GM19467 (cell line): ENCODE measurements around the gene SETBP1.

Source experiments
- ATAC-seq: cut with Tn5 transposase; IDR thresholded peaks from one replicate; pipeline ENCODE4 v1.9.1; 2021; ENCODE audit warnings: mild to moderate bottlenecking, moderate library complexity; ENCODE audit not compliant: unreplicated experiment

Gene SETBP1

GRCh38 chr18:45054636-45055035 is 373.9 kb downstream of the SETBP1 start:
- no peak for ATAC-seq

GRCh38 chr18:45055811-45056210 is 375.1 kb downstream of the SETBP1 start:
- no peak for ATAC-seq

- ATAC-seq = no peak
These were observed 376.2 kb downstream of the SETBP1 start for GRCh38 chr18:45056926-45057325.

GRCh38 chr18:45057955-45058600 is 377.4 kb downstream of the SETBP1 start:
- no peak for ATAC-seq

GRCh38 chr18:45059695-45060094 is 379.0 kb downstream of the SETBP1 start:
- ATAC-seq = no peak

DNA sequence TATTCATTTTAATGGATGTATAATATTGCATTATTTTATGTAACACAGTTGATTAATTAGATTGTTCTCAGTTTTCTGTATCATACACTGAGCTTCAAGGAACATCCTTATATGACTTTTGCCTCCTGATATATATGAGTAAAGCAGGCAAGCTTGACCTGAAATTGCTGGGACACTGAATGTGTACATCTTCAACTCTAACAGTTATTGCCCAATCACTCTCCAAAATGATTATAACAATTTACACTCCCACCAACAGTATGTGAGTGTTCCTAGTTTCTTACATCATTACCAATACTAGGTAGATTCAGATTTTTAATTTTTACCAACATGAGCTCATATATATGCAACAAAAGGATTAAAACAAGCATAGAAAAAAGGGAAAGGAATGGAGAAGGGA is 379.4 kb downstream of the SETBP1 start:
- no peak for ATAC-seq

DNA sequence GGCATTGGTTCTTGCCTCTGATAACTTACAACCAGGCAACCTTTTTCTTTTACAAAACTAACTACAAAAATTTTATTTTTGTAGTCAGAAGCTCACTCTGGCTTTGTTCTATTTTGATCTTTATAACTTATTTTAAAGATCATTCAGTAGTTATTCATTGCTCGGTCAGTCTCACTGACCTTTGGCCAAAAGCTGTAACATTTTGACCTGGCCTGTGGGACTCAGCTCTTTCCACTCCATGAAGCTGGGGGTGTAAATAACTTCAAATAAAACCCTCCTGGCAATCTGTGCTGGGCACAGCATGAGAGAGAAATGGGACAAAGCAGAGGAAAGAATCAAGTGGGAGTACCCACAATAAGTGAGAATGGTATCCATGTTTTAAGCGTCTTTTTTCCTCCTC is 380.7 kb downstream of the SETBP1 start:
- no peak for ATAC-seq

- ATAC-seq = no peak
These were observed 382.8 kb downstream of the SETBP1 start for GRCh38 chr18:45063246-45064038.

GRCh38 chr18:45066210-45066609 is 385.5 kb downstream of the SETBP1 start:
- ATAC-seq = no peak

- ATAC-seq = no peak
These were observed 386.2 kb downstream of the SETBP1 start for GRCh38 chr18:45066886-45067285.

- ATAC-seq = no peak
These were observed 387.9 kb downstream of the SETBP1 start for GRCh38 chr18:45068400-45069094.

GRCh38 chr18:45069546-45069945 is 388.9 kb downstream of the SETBP1 start:
- no peak for ATAC-seq

- ATAC-seq = no peak
These were observed 391.3 kb downstream of the SETBP1 start for GRCh38 chr18:45071956-45072355.

GRCh38 chr18:45073556-45073955 is 392.9 kb downstream of the SETBP1 start:
- ATAC-seq = no peak

- ATAC-seq = no peak
These were observed 401.0 kb downstream of the SETBP1 start for GRCh38 chr18:45081566-45082181.

GRCh38 chr18:45083226-45083855 is 402.7 kb downstream of the SETBP1 start:
- ATAC-seq = no peak

DNA sequence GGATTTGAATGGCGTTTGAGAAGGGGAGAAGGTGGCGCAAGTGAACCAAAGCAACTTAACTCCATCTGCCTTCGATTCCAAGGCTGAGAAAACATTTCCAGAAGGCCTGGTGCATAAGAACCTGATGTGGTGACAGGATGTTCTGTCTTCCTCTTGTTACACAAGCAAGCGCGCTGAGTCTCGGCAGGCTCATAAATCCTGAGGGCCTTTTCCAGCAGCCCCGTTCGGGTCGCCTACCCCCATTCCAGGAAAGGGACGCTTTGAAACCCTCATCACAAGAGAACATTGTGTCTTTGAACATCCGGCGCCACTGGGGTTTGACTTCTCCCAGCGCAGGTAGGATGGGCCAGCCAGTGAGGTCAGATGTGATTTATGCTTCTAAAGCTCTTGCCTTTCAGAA is 403.5 kb downstream of the SETBP1 start:
- ATAC-seq = no peak

- ATAC-seq = no peak
These were observed 405.4 kb downstream of the SETBP1 start for GRCh38 chr18:45085916-45086624.

DNA sequence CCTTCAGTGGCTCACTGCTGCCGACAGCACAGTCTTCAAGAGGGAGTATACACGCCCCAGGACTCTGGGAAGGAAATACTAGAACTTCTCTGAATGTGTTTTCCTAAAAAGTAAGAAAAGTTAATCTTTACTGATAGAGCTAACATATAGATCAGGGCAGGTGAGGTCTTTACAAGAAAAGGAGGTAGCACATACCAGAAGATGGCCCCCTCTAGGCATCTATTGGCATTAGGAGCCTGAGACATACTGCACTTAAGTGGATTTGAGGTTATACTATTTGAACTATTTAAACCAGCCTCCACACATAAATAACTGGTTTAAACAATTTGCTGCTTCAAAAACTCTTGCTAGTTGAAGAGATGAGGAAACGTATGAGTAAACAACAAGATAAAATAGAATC is 406.1 kb downstream of the SETBP1 start:
- no peak for ATAC-seq

GRCh38 chr18:45090526-45091140 is 409.9 kb downstream of the SETBP1 start:
- ATAC-seq = no peak
